ENCODE measurements around the gene NAALADL2.
"Not testable (repeated sequence)": the region's sequence is repeated elsewhere in the genome, so short reads cannot be mapped to it uniquely, and the experiment has no call there.

Gene NAALADL2

DNA sequence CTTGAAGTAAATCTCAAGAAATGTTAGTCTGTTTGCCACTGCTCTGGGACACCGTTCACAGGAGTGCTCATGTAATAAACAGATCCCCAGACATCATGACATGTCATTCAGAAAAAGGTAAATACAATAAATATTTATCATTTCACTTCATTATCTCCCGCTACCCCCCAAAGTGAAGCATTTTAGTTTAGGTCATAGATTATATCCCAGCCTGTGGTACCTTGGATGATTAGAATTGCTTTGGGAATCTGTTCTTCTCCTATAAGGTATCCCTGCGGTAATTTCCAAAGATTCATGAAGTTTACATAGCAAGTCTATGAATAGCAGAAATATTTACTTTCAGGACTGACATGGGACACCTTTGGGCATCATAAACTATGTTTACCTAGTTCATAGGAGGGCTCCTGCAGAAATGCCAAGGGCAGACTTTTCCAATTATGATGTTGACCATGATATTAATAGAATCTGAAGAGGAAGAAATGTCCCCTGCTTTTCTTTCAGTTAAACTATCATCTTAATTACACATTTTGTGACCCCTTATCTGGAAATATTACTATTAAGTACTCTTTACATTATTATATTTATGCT lies 268.0 kb downstream of the NAALADL2 start:
- H4K20me1 ChIP-seq (ENCODE audit: insufficient read depth, low read length) = no peaks in the 10 kb centered on the region
- no peaks in the 10 kb centered on the region for H3K9me2 ChIP-seq (ENCODE audit: low read depth, low read length)
- no peak overlapping the region for H3K27ac ChIP-seq (ENCODE audit: low read depth, low read length, poor library complexity, severe bottlenecking)
- H3K36me3 ChIP-seq (ENCODE audit: insufficient read depth, low read length) = no peaks in the 10 kb centered on the region
- H3K79me2 ChIP-seq (ENCODE audit: insufficient read depth, low read length) = no peaks in the 10 kb centered on the region
- H3K4me1 ChIP-seq (ENCODE audit: insufficient read depth, low read length, severe bottlenecking) = no peaks in the 10 kb centered on the region
- no peak overlapping the region for H3K4me2 ChIP-seq (ENCODE audit: low read length)
- TF ChIP-seq EZH2 (IDR thresholded peaks at IDR 0.05; ENCODE audit: borderline replicate concordance, low read length) = no peak
- TF ChIP-seq, protein P1, sequence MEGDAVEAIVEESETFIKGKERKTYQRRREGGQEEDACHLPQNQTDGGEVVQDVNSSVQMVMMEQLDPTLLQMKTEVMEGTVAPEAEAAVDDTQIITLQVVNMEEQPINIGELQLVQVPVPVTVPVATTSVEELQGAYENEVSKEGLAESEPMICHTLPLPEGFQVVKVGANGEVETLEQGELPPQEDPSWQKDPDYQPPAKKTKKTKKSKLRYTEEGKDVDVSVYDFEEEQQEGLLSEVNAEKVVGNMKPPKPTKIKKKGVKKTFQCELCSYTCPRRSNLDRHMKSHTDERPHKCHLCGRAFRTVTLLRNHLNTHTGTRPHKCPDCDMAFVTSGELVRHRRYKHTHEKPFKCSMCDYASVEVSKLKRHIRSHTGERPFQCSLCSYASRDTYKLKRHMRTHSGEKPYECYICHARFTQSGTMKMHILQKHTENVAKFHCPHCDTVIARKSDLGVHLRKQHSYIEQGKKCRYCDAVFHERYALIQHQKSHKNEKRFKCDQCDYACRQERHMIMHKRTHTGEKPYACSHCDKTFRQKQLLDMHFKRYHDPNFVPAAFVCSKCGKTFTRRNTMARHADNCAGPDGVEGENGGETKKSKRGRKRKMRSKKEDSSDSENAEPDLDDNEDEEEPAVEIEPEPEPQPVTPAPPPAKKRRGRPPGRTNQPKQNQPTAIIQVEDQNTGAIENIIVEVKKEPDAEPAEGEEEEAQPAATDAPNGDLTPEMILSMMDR (IDR thresholded peaks at IDR 0.05; ENCODE audit: low read length) = no peak
- H3K9ac ChIP-seq (ENCODE audit: low read length) = no peak overlapping the region
- H3K4me3 ChIP-seq (ENCODE audit: low read depth, low read length, poor library complexity, severe bottlenecking) = no peak overlapping the region
- H3F3A ChIP-seq (ENCODE audit: insufficient read depth, low read length) = no peaks in the 10 kb centered on the region
- no peaks in the 10 kb centered on the region for H3K9me3 ChIP-seq (ENCODE audit: low read length)
- no peaks in the 10 kb centered on the region for H3K27me3 ChIP-seq (ENCODE audit: insufficient read depth, low read length)
- H2AFZ ChIP-seq (ENCODE audit: low read length) = no peak overlapping the region

DNA sequence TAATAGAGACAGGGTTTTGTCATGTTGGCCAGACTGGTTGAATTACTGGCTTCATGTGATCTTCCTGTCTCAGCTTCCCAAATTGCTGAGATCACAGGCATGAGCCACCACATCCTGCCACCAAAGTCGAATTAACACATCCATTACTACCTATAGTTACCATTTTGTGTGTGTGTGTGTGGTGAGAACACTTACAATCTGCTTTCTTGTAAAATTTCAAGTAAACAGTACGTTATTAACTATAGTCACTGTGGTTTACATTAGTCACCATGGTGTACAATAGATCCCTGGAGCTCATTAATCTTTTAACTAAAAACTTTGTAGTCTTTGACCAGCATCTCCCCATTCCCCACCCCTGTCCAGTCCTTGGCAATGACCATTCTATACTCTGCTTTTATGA lies 270.0 kb downstream of the NAALADL2 start:
- H3F3A ChIP-seq (ENCODE audit: insufficient read depth, low read length) = no peaks in the 10 kb centered on the region
- 0 out of 2 replicates have a peak, but pooled peaks cover 2% of the 10 kb centered on the region for H3K9me3 ChIP-seq (ENCODE audit: low read length)
- H3K36me3 ChIP-seq (ENCODE audit: insufficient read depth, low read length) = no peaks in the 10 kb centered on the region
- H3K9me2 ChIP-seq (ENCODE audit: low read depth, low read length) = no peaks in the 10 kb centered on the region
- no peaks in the 10 kb centered on the region for H3K4me1 ChIP-seq (ENCODE audit: insufficient read depth, low read length, severe bottlenecking)
- no peaks in the 10 kb centered on the region for H4K20me1 ChIP-seq (ENCODE audit: insufficient read depth, low read length)
- no peak overlapping the region for H2AFZ ChIP-seq (ENCODE audit: low read length)
- no peak overlapping the region for H3K4me3 ChIP-seq (ENCODE audit: low read depth, low read length, poor library complexity, severe bottlenecking)
- H3K27me3 ChIP-seq (ENCODE audit: insufficient read depth, low read length) = no peaks in the 10 kb centered on the region
- no peak overlapping the region for H3K9ac ChIP-seq (ENCODE audit: low read length)
- H3K79me2 ChIP-seq (ENCODE audit: insufficient read depth, low read length) = no peaks in the 10 kb centered on the region
- no peak overlapping the region for H3K27ac ChIP-seq (ENCODE audit: low read depth, low read length, poor library complexity, severe bottlenecking)
- TF ChIP-seq, protein P1 (IDR thresholded peaks at IDR 0.05; ENCODE audit: low read length) = no peak
- TF ChIP-seq EZH2 (IDR thresholded peaks at IDR 0.05; ENCODE audit: borderline replicate concordance, low read length) = no peak
- H3K4me2 ChIP-seq (ENCODE audit: low read length) = no peak overlapping the region

DNA sequence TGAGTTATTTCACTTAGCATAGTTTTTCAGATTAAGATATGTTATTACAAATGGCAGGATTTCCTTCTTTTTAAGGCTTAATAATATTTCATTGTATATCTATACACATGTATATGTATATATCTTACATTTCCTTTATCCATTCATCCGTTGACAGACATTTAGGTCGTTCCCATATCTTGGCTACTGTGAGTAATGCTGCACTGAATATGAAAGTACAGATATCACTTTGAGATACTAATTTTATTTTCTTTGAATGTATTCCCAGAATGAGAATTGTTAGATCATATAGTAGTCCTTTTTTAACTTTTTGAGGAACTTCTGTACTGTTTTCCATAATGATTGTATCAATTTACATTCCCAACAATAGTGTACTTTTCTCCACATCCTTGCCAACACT lies 270.4 kb downstream of the NAALADL2 start:
- H3K4me1 ChIP-seq (ENCODE audit: insufficient read depth, low read length, severe bottlenecking) = no peaks in the 10 kb centered on the region
- H2AFZ ChIP-seq (ENCODE audit: low read length) = no peak overlapping the region
- no peak overlapping the region for H3K27ac ChIP-seq (ENCODE audit: low read depth, low read length, poor library complexity, severe bottlenecking)
- TF ChIP-seq, protein P1 (IDR thresholded peaks at IDR 0.05; ENCODE audit: low read length) = no peak
- TF ChIP-seq EZH2 (IDR thresholded peaks at IDR 0.05; ENCODE audit: borderline replicate concordance, low read length) = no peak
- H4K20me1 ChIP-seq (ENCODE audit: insufficient read depth, low read length) = no peaks in the 10 kb centered on the region
- H3K9me3 ChIP-seq (ENCODE audit: low read length) = 0 out of 2 replicates have a peak, but pooled peaks cover 2% of the 10 kb centered on the region
- H3K9ac ChIP-seq (ENCODE audit: low read length) = no peak overlapping the region
- no peak overlapping the region for H3K4me3 ChIP-seq (ENCODE audit: low read depth, low read length, poor library complexity, severe bottlenecking)
- H3K4me2 ChIP-seq (ENCODE audit: low read length) = no peak overlapping the region
- H3K27me3 ChIP-seq (ENCODE audit: insufficient read depth, low read length) = no peaks in the 10 kb centered on the region
- no peaks in the 10 kb centered on the region for H3F3A ChIP-seq (ENCODE audit: insufficient read depth, low read length)
- no peaks in the 10 kb centered on the region for H3K36me3 ChIP-seq (ENCODE audit: insufficient read depth, low read length)
- H3K79me2 ChIP-seq (ENCODE audit: insufficient read depth, low read length) = no peaks in the 10 kb centered on the region
- H3K9me2 ChIP-seq (ENCODE audit: low read depth, low read length) = no peaks in the 10 kb centered on the region

DNA sequence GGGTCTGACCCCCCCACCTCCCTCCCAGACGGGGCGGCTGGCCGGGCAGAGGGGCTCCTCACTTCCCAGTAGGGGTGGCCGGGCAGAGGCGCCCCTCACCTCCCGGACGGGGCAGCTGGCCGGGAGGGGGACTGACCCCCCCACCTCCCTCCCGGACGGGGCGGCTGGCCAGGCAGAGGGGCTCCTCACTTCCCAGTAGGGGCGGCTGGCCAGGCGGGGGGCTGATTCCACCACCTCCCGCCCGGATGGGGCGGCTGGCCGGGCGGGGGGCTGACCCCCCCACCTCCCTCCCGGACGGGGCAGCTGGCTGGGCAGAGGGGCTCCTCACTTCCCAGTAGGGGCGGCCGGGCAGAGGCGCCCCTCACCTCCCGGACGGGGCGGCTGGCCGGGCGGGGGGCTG lies 272.7 kb downstream of the NAALADL2 start:
- H3F3A ChIP-seq (ENCODE audit: insufficient read depth, low read length); H3K36me3 ChIP-seq (ENCODE audit: insufficient read depth, low read length); H4K20me1 ChIP-seq (ENCODE audit: insufficient read depth, low read length); H3K4me3 ChIP-seq (ENCODE audit: low read depth, low read length, poor library complexity, severe bottlenecking); H3K4me1 ChIP-seq (ENCODE audit: insufficient read depth, low read length, severe bottlenecking); H3K9ac ChIP-seq (ENCODE audit: low read length); H3K27me3 ChIP-seq (ENCODE audit: insufficient read depth, low read length); H3K79me2 ChIP-seq (ENCODE audit: insufficient read depth, low read length); H3K27ac ChIP-seq (ENCODE audit: low read depth, low read length, poor library complexity, severe bottlenecking); H3K9me3 ChIP-seq (ENCODE audit: low read length); H3K4me2 ChIP-seq (ENCODE audit: low read length); H2AFZ ChIP-seq (ENCODE audit: low read length); H3K9me2 ChIP-seq (ENCODE audit: low read depth, low read length): not testable (repeated sequence)

DNA sequence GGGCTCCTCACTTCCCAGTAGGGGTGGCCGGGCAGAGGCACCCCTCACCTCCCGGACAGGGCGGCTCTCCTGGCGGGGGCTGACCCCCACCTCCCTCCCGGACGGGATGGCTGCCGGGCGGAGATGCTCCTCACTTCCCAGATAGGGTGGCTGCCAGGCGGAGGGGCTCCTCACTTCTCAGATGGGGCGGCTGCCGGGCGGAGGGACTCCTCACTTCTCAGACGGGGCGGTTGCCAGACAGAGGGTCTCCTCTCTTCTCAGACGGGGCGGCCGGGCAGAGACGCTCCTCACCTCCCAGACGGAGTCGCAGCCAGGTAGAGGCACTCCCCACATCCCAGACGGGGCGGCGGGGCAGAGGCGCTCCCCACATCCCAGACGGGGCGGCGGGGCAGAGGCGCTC lies 273.6 kb downstream of the NAALADL2 start:
- not testable (repeated sequence) for H3K36me3 ChIP-seq (ENCODE audit: insufficient read depth, low read length); H3K9me3 ChIP-seq (ENCODE audit: low read length); H3K4me2 ChIP-seq (ENCODE audit: low read length); H3K9ac ChIP-seq (ENCODE audit: low read length); H3K9me2 ChIP-seq (ENCODE audit: low read depth, low read length); H3K27me3 ChIP-seq (ENCODE audit: insufficient read depth, low read length); H3K27ac ChIP-seq (ENCODE audit: low read depth, low read length, poor library complexity, severe bottlenecking); H3K79me2 ChIP-seq (ENCODE audit: insufficient read depth, low read length); H4K20me1 ChIP-seq (ENCODE audit: insufficient read depth, low read length); H3F3A ChIP-seq (ENCODE audit: insufficient read depth, low read length); H2AFZ ChIP-seq (ENCODE audit: low read length); H3K4me1 ChIP-seq (ENCODE audit: insufficient read depth, low read length, severe bottlenecking); H3K4me3 ChIP-seq (ENCODE audit: low read depth, low read length, poor library complexity, severe bottlenecking)

All from OCI-LY1 (cell line).